Uterus (tissue), 4 donors: ENCODE results near the gene NUP62. TPM values are rescaled to one million over a fixed set of nuclear protein-coding genes. Genes with fewer than 3 reads are reported as not detected.

Experiments used
- DNase-seq, 2 donors: peaks; one replicate each; pipeline ENCODE4 v3.0.0-alpha.2; 2019 to 2020
- H3K27ac ChIP-seq, 2 donors: fragments of 200-600 bp; sonication (generic); 1 replicate in 1 of 2; 2 replicates in 1 of 2; pipeline ENCODE4 v1.5.1; 2016 to 2018
- H3K27me3 ChIP-seq, 2 donors: fragments of 200-600 bp; sonication (generic); one replicate each; pipeline ENCODE4 v1.5.1; 2018 to 2019; ENCODE audit warnings: control low read depth in 1 of 2
- H3K36me3 ChIP-seq, 2 donors: fragments of 200-600 bp; sonication (generic); one replicate each; pipeline ENCODE4 v1.5.1; 2019; ENCODE audit warnings: control low read depth in 1 of 2
- H3K4me1 ChIP-seq, 2 donors: fragments of 200-600 bp; sonication (generic); one replicate each; pipeline ENCODE4 v1.5.1; 2018 to 2019; ENCODE audit warnings: control low read depth in 1 of 2
- H3K4me3 ChIP-seq, 2 donors: fragments of 200-600 bp; sonication (generic); 1 replicate in 1 of 2; 2 replicates in 1 of 2; pipeline ENCODE4 v1.5.1; 2018 to 2019; ENCODE audit warnings: mild to moderate bottlenecking in 1 of 2
- H3K9me3 ChIP-seq, 2 donors: fragments of 200-600 bp; sonication (generic); one replicate each; pipeline ENCODE4 v1.5.1; 2019; ENCODE audit warnings: control low read depth in 1 of 2
- POLR2A ChIP-seq, 2 donors: fragments of 450-650 bp; IDR thresholded peaks; one replicate each; pipeline ENCODE4 v1.6.1; 2016; ENCODE audit warnings: antibody characterized with exemption in 2 of 2, mild to moderate bottlenecking in 1 of 2, moderate library complexity in 1 of 2
- intact Hi-C: fragments of 100-400 bp; cut with DNase I; formaldehyde crosslinking; loops from one replicate; pipeline ENCODE4 v1.15.1; 2023; ENCODE audit warnings: low total_unique reads
- total RNA-seq, 4 donors: library from RNA; depleted of rRNA in 3 of 4; stranded (reverse); fragments of >200 nt in 3 of 4; gene quantifications; one replicate each; pipeline versions ENCODE4 v1.1.0 to v1.2.4, GENCODE V29; 2014 to 2023
- TF ChIP-seq, protein P1 (sequence below), 4 experiments: fragments of 200-600 bp in 2 of 4; fragments of 450-650 bp in 2 of 4; sonication (generic) in 2 of 4; IDR thresholded peaks; one replicate each; pipeline ENCODE4 v1.5.1; 2016 to 2019; ENCODE audit warnings: antibody characterized with exemption in 4 of 4, mild to moderate bottlenecking in 2 of 4, moderate library complexity in 1 of 4
- donor health status: DM: yes; HTN: yes; CAD: no.

Gene NUP62
- total RNA-seq, 4 donors from 2014 or later: 12.1 to 40.4 (median 24.6) TPM

DNA sequence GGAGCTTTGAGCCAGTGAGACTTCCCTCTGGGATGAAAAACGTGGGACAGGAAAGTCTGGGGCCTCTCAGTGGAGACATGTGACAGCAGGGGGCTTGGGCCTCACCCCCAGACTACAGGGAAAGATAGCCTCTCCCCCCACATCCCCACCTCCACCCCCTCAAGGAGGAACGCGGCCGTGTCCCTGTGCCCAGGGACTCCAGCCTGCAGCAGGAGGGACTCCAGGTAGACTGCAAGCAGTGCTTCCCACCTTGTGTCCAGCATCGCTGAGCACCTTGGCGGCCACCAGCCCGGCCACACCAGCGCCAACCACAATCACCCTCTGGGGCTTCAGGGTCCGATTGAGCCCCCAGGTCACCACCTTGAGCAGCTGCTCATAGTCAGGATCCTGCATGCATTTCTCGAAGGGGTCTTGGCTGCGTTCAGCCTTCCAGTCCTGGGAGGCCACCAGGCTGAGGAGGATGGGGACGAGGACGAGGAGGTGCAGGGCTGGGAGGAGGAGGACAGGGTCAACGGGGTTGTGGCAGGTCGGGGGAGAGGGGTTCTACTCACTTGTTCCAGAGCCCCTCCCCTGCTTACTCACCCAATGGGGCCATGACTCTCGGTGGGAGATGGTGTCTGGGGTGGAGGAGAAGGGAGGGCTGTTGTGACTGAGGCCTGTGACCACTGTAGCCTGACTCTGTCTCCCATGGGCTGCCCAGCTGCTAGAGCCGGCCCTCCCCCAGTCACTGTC, 33.6 kb downstream of the NUP62 start:
- intact Hi-C loops: no loop called here
- no peaks in the 10 kb centered on the region for H3K4me1 ChIP-seq
- H3K4me3 ChIP-seq: no peak overlapping the region
- H3K27ac ChIP-seq: no peak overlapping the region
- TF ChIP-seq, protein P1, sequence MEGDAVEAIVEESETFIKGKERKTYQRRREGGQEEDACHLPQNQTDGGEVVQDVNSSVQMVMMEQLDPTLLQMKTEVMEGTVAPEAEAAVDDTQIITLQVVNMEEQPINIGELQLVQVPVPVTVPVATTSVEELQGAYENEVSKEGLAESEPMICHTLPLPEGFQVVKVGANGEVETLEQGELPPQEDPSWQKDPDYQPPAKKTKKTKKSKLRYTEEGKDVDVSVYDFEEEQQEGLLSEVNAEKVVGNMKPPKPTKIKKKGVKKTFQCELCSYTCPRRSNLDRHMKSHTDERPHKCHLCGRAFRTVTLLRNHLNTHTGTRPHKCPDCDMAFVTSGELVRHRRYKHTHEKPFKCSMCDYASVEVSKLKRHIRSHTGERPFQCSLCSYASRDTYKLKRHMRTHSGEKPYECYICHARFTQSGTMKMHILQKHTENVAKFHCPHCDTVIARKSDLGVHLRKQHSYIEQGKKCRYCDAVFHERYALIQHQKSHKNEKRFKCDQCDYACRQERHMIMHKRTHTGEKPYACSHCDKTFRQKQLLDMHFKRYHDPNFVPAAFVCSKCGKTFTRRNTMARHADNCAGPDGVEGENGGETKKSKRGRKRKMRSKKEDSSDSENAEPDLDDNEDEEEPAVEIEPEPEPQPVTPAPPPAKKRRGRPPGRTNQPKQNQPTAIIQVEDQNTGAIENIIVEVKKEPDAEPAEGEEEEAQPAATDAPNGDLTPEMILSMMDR (IDR thresholded peaks at IDR 0.05): no peak
- TF ChIP-seq POLR2A (IDR thresholded peaks at IDR 0.05): no peak
- H3K27me3 ChIP-seq: no peaks in the 10 kb centered on the region
- no peaks in the 10 kb centered on the region for H3K9me3 ChIP-seq
- no peaks in the 10 kb centered on the region for H3K36me3 ChIP-seq
- DNase-seq: no peak

DNA sequence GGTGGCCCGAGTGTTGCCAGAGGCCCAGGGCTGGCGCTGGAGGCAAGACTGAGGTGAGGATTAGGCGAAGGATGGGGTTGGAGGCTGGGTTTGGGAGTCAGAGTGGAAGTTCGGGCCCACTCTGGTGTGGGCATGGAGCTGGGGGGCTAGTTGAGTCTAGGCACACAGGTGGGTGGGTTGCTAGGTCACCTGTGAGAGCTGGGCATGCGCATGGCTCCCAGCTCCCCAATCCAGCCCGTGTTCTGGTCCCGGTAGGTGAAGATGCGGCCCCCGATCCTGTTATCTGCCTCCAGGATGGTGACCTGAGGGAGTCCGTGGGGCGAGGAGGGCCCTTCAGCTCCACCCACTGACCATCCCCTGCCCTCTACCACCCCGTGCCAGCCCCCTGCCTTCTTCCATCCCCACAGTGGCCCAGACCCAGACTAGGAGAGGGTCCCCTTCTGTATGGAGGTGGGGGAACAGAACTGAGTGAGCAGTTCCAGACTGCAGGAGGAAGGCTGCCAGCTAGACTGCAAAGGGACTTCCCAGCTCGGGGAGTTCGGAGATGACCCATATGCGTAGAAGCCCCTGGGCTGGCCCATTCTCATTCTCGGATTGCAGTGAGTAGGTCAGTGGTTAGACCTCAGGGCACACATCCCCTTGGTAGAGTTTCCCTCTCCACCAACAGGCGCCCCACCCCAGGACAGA, 34.3 kb downstream of the NUP62 start:
- no peak for DNase-seq
- no peaks in the 10 kb centered on the region for H3K36me3 ChIP-seq
- TF ChIP-seq POLR2A (IDR thresholded peaks at IDR 0.05): no peak
- TF ChIP-seq, protein P1 (IDR thresholded peaks at IDR 0.05): no peak
- no peaks in the 10 kb centered on the region for H3K9me3 ChIP-seq
- no peak overlapping the region for H3K27ac ChIP-seq
- no peaks in the 10 kb centered on the region for H3K4me1 ChIP-seq
- no peaks in the 10 kb centered on the region for H3K27me3 ChIP-seq
- intact Hi-C loops: no loop called here
- H3K4me3 ChIP-seq: no peak overlapping the region

DNA sequence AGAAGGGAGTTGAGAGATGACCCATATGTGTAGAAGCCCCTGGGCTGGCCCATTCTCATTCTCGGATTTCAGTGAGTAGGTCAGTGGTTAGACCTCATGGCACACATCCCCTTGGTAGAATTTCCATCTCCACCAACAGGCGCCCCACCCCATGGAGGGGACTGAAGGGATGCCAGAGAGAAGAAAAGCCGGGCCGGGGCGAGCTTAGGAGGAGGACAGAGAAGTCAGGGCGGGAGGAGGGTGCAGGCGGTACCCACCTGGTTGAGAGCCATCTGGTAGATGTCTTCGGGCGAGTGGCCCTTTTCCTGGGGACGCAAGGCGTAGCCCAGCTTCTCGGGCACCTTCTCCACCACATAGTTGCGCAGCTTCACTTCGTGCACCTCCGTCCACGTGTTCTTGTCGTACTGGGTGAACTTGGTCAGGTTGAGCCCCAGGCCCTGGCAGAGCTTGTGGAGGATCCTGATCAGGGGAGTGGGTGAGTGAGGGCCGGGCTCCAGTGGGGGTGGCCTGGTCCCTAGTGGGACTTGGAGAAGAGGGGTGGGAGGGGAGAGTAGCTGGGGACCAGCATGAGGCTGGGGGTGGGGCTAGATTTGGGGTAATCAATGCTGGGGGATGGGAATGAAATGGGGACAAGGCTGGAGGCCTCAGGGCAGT, 35.2 kb downstream of the NUP62 start:
- no peak for DNase-seq

DNA sequence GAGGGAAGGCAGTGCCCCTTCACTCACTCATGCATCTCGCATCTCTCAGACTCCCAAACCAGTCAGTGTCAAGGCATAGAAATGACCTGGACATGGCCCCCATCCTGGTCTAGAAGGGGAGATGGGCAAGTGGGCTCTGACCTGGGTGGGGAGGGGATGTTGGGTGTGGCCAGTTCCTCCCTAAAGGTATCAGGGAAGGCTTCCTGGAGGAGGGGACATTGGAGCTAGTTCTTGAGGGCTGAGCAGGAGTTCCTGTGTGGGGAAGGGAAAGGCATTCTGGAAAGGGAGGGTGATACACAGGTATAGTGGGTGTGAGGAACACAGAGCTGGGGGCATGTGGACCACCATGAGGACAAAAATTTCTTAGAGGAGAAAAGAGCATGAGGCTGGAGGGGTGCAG, 36.6 kb downstream of the NUP62 start:
- intact Hi-C loops: no loop called here
- no peaks in the 10 kb centered on the region for H3K36me3 ChIP-seq
- DNase-seq: no peak
- no peak overlapping the region for H3K4me3 ChIP-seq
- H3K27ac ChIP-seq: no peak overlapping the region
- no peaks in the 10 kb centered on the region for H3K9me3 ChIP-seq
- no peaks in the 10 kb centered on the region for H3K27me3 ChIP-seq
- H3K4me1 ChIP-seq: no peaks in the 10 kb centered on the region
- no peak for TF ChIP-seq POLR2A (IDR thresholded peaks at IDR 0.05)
- TF ChIP-seq, protein P1 (IDR thresholded peaks at IDR 0.05): no peak

More for the DNA sequence above, 35.2 kb downstream of the NUP62 start:
- TF ChIP-seq, protein P1 (IDR thresholded peaks at IDR 0.05): no peak
- no peak for TF ChIP-seq POLR2A (IDR thresholded peaks at IDR 0.05)
- Histone ChIP-seq H3K36me3 (no peaks in the 10 kb centered on the region), H3K9me3 (no peaks in the 10 kb centered on the region), H3K27ac (no peak overlapping the region), H3K4me1 (no peaks in the 10 kb centered on the region), H3K4me3 (no peak overlapping the region), H3K27me3 (no peaks in the 10 kb centered on the region)
- intact Hi-C loops: no loop called here

DNA sequence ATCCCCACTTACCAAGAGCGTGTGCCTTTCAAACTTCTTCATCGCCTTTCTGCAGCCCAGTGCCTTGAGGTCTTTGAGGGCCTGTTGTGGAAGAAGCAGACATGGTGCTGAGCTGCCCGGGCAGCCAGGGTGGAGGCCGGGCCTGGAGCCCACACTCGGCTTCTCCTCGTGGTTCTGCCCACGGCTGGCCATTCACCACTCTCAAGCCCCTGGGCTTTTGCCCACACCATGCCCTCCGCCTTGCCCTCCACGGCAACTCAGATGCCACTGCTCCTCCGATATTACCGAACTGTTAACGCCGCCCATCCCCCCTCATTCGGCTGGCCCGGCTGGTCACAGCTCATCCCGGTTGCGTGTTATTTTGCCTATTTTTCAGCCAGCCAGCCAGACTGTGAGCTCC, 37.9 kb downstream of the NUP62 start:
- Histone ChIP-seq H3K36me3 (no peaks in the 10 kb centered on the region), H3K27ac (no peak overlapping the region), H3K9me3 (no peaks in the 10 kb centered on the region), H3K4me1 (no peaks in the 10 kb centered on the region), H3K27me3 (no peaks in the 10 kb centered on the region), H3K4me3 (no peak overlapping the region)
- TF ChIP-seq, protein P1 (IDR thresholded peaks at IDR 0.05): no peak
- no peak for TF ChIP-seq POLR2A (IDR thresholded peaks at IDR 0.05)
- intact Hi-C loops: no loop called here
- DNase-seq: no peak
